HepG2 (cell line): ENCODE measurements around the gene PML. TPM values are rescaled to one million over a fixed set of nuclear protein-coding genes. Genes with fewer than 3 reads are reported as not detected.
A peak's percentile ranks its signal among the peaks of the same experiment; 100 is the strongest.

Source experiments
- ADNP ChIP-seq: sonication (generic); formaldehyde crosslinking; IDR thresholded peaks from 2 replicates; pipeline ENCODE4 v1.4.0; 2020; ENCODE audit warnings: missing genetic modification reagents
- AKAP8 ChIP-seq: sonication (generic); formaldehyde crosslinking; IDR thresholded peaks from 2 replicates; pipeline ENCODE4 v1.5.1; 2020; ENCODE audit warnings: mild to moderate bottlenecking, missing genetic modification reagents
- CHD2 ChIP-seq: IDR thresholded peaks from 2 replicates; pipeline ENCODE4 v1.6.1; 2011; ENCODE audit warnings: low read depth, low read length, improper control_type of control experiment
- HDAC2 ChIP-seq: sonication (generic); formaldehyde crosslinking; IDR thresholded peaks from 2 replicates; pipeline ENCODE4 v1.4.0; 2020; ENCODE audit warnings: missing genetic modification reagents
- HMGA1 ChIP-seq: sonication (generic); formaldehyde crosslinking; conservative IDR thresholded peaks from 2 replicates; pipeline ENCODE4 v1.4.0; 2020; ENCODE audit warnings: missing genetic modification reagents
- NFIC ChIP-seq: IDR thresholded peaks from 2 replicates; pipeline ENCODE4 v1.6.1; 2012; ENCODE audit warnings: mild to moderate bottlenecking, low read length, inconsistent platforms
- PAF1 ChIP-seq: IDR thresholded peaks from 2 replicates; pipeline ENCODE4 v1.6.1; 2016; ENCODE audit warnings: missing genetic modification reagents, missing compliant biosample characterization
- PCBP1 ChIP-seq: fragments of 200-400 bp; formaldehyde crosslinking; IDR thresholded peaks from 2 replicates; pipeline ENCODE4 v1.6.1; 2017; ENCODE audit warnings: mild to moderate bottlenecking, low read depth, low read length, borderline replicate concordance
- POLR2G ChIP-seq: fragments of 200-400 bp; formaldehyde crosslinking; IDR thresholded peaks from 2 replicates; pipeline ENCODE4 v1.6.1; 2018; ENCODE audit warnings: mild to moderate bottlenecking, low read depth, low read length, moderate library complexity
- RXRA ChIP-seq: sonication (generic); formaldehyde crosslinking; IDR thresholded peaks from 2 replicates; pipeline ENCODE4 v1.5.1; 2020; ENCODE audit warnings: missing genetic modification reagents
- TP53 ChIP-seq: sonication (generic); formaldehyde crosslinking; conservative IDR thresholded peaks from 2 replicates; pipeline ENCODE4 v1.4.0; 2020; ENCODE audit warnings: missing genetic modification reagents
- YEATS2 ChIP-seq: sonication (generic); formaldehyde crosslinking; IDR thresholded peaks from 2 replicates; pipeline ENCODE4 v1.4.0; 2020; ENCODE audit warnings: missing genetic modification reagents, borderline replicate concordance
- ZBTB7B ChIP-seq: sonication (generic); formaldehyde crosslinking; IDR thresholded peaks from 2 replicates; pipeline ENCODE4 v1.4.0; 2020; ENCODE audit warnings: missing genetic modification reagents
- ZFP82 ChIP-seq: sonication (generic); formaldehyde crosslinking; IDR thresholded peaks from 2 replicates; pipeline ENCODE4 v1.5.1; 2020; ENCODE audit warnings: mild to moderate bottlenecking, missing genetic modification reagents, borderline replicate concordance
- ZFP90 ChIP-seq: sonication (generic); formaldehyde crosslinking; IDR thresholded peaks from 2 replicates; pipeline ENCODE4 v1.8.0; 2022; ENCODE audit warnings: missing genetic modification reagents, mild to moderate bottlenecking, inconsistent platforms, borderline replicate concordance
- ZIK1 ChIP-seq: sonication (generic); formaldehyde crosslinking; IDR thresholded peaks from 2 replicates; pipeline ENCODE4 v1.5.0; 2020; ENCODE audit warnings: mild to moderate bottlenecking, low read depth, missing genetic modification reagents, borderline replicate concordance
- ZNF232 ChIP-seq: sonication (generic); formaldehyde crosslinking; IDR thresholded peaks from 2 replicates; pipeline ENCODE4 v1.4.0; 2020; ENCODE audit warnings: missing genetic modification reagents, borderline replicate concordance
- ZNF24 ChIP-seq: fragments of 450-650 bp; IDR thresholded peaks from 2 replicates; pipeline ENCODE4 v1.6.1; 2017; ENCODE audit warnings: antibody characterized with exemption, mild to moderate bottlenecking
- ZNF746 ChIP-seq: sonication (generic); formaldehyde crosslinking; IDR thresholded peaks from 2 replicates; pipeline ENCODE4 v1.8.0; 2022; ENCODE audit warnings: mild to moderate bottlenecking, missing genetic modification reagents
- ZNF879 ChIP-seq: sonication (generic); formaldehyde crosslinking; IDR thresholded peaks from 2 replicates; pipeline ENCODE4 v1.8.1; 2023; ENCODE audit warnings: missing genetic modification reagents
- polyA plus RNA-seq, 8 experiments: library from polyadenylated mRNA; depleted of rRNA in 3 of 8; stranded (reverse) in 7 of 8; unstranded in 1 of 8; fragments of >200 nt; fragmentation: Illumina TruSeq in 4 of 8; extraction: Trizol in 4 of 8; gene quantifications; 2 replicates each; pipeline versions ENCODE4 v1.2.1 to v1.2.3, GENCODE V29; 2011 to 2016; ENCODE audit warnings: low read depth in 4 of 8, missing spikeins in 1 of 8, mixed read lengths in 1 of 8; ENCODE audit not compliant: insufficient read depth in 1 of 8
- total RNA-seq, 5 experiments: library from RNA; depleted of rRNA; stranded (reverse); fragments of >200 nt; fragmentation: Illumina TruSeq; extraction: Trizol; gene quantifications; 2 replicates each; pipeline ENCODE4 v1.2.3, GENCODE V29; 2016; ENCODE audit warnings: low read depth in 1 of 5
- TF ChIP-seq, protein P1 (sequence below): sonication (generic); formaldehyde crosslinking; IDR thresholded peaks from 2 replicates; pipeline ENCODE4 v1.4.0; 2020; ENCODE audit warnings: missing genetic modification reagents
- TF ChIP-seq, protein P2 (sequence below): sonication (generic); formaldehyde crosslinking; IDR thresholded peaks from 2 replicates; pipeline ENCODE4 v1.4.0; 2020; ENCODE audit warnings: mild to moderate bottlenecking, missing genetic modification reagents
- TF ChIP-seq, protein P3 (sequence below): sonication (generic); formaldehyde crosslinking; IDR thresholded peaks from 2 replicates; pipeline ENCODE4 v1.8.1; 2023; ENCODE audit warnings: mild to moderate bottlenecking, moderate library complexity, missing genetic modification reagents

The PML gene
- total and polyA plus RNA-seq, 2 of the 13 experiments (the other 11 are each of a cell fraction or from before 2014, with no cell fraction given) = 2.9 to 3.9 TPM

DNA sequence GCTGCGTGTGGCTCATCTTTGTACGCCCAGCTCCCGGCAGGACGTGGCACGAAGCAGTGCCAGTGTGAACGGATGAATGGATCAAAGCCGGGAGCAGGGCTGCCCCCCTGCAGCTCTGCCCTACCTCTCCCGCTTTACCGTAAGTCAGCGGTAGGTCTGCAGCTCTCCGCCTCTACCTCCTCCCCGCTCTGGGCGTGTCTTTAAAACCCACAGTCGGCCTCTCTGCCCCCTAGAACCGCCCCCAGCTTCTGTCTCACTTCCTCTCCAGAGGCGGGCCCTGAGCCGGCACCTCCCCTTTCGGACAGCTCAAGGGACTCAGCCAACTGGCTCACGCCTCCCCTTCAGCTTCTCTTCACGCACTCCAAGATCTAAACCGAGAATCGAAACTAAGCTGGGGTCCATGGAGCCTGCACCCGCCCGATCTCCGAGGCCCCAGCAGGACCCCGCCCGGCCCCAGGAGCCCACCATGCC, at the start of gene PML (continued):
- TF ChIP-seq NFIC (no peak), ZNF879 (CRISPR knock-in tag) (no peak), HMGA1 (CRISPR knock-in tag) (no peak), RXRA (CRISPR knock-in tag) (no peak), ZNF24 (no peak), HDAC2 (CRISPR knock-in tag) (no peak; the same call in 1 of the 2 replicates), TP53 (CRISPR knock-in tag) (no peak), ADNP (CRISPR knock-in tag) (no peak), ZFP82 (no peak), ZNF232 (no peak), ZFP90 (CRISPR knock-in tag) (peak; percentile 7; the same call in 1 of the 2 replicates), POLR2G (peak; percentile 71), ZBTB7B (CRISPR knock-in tag) (peak; percentile 52), CHD2 (no peak), YEATS2 (CRISPR knock-in tag) (peak; percentile 36; the same call in 1 of the 2 replicates), PAF1 (CRISPR knock-in tag) (no peak), ZIK1 (CRISPR knock-in tag) (no peak), AKAP8 (CRISPR knock-in tag) (no peak), PCBP1 (no peak), ZNF746 (CRISPR knock-in tag) (no peak)
- TF ChIP-seq, protein P1, sequence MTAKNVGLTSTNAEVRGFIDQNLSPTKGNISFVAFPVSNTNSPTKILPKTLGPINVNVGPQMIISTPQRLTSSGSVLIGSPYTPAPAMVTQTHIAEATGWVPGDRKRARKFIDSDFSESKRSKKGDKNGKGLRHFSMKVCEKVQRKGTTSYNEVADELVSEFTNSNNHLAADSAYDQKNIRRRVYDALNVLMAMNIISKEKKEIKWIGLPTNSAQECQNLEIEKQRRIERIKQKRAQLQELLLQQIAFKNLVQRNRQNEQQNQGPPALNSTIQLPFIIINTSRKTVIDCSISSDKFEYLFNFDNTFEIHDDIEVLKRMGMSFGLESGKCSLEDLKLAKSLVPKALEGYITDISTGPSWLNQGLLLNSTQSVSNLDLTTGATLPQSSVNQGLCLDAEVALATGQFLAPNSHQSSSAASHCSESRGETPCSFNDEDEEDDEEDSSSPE = peak; percentile 30; the same call in 1 of the 2 replicates
- TF ChIP-seq, protein P2, sequence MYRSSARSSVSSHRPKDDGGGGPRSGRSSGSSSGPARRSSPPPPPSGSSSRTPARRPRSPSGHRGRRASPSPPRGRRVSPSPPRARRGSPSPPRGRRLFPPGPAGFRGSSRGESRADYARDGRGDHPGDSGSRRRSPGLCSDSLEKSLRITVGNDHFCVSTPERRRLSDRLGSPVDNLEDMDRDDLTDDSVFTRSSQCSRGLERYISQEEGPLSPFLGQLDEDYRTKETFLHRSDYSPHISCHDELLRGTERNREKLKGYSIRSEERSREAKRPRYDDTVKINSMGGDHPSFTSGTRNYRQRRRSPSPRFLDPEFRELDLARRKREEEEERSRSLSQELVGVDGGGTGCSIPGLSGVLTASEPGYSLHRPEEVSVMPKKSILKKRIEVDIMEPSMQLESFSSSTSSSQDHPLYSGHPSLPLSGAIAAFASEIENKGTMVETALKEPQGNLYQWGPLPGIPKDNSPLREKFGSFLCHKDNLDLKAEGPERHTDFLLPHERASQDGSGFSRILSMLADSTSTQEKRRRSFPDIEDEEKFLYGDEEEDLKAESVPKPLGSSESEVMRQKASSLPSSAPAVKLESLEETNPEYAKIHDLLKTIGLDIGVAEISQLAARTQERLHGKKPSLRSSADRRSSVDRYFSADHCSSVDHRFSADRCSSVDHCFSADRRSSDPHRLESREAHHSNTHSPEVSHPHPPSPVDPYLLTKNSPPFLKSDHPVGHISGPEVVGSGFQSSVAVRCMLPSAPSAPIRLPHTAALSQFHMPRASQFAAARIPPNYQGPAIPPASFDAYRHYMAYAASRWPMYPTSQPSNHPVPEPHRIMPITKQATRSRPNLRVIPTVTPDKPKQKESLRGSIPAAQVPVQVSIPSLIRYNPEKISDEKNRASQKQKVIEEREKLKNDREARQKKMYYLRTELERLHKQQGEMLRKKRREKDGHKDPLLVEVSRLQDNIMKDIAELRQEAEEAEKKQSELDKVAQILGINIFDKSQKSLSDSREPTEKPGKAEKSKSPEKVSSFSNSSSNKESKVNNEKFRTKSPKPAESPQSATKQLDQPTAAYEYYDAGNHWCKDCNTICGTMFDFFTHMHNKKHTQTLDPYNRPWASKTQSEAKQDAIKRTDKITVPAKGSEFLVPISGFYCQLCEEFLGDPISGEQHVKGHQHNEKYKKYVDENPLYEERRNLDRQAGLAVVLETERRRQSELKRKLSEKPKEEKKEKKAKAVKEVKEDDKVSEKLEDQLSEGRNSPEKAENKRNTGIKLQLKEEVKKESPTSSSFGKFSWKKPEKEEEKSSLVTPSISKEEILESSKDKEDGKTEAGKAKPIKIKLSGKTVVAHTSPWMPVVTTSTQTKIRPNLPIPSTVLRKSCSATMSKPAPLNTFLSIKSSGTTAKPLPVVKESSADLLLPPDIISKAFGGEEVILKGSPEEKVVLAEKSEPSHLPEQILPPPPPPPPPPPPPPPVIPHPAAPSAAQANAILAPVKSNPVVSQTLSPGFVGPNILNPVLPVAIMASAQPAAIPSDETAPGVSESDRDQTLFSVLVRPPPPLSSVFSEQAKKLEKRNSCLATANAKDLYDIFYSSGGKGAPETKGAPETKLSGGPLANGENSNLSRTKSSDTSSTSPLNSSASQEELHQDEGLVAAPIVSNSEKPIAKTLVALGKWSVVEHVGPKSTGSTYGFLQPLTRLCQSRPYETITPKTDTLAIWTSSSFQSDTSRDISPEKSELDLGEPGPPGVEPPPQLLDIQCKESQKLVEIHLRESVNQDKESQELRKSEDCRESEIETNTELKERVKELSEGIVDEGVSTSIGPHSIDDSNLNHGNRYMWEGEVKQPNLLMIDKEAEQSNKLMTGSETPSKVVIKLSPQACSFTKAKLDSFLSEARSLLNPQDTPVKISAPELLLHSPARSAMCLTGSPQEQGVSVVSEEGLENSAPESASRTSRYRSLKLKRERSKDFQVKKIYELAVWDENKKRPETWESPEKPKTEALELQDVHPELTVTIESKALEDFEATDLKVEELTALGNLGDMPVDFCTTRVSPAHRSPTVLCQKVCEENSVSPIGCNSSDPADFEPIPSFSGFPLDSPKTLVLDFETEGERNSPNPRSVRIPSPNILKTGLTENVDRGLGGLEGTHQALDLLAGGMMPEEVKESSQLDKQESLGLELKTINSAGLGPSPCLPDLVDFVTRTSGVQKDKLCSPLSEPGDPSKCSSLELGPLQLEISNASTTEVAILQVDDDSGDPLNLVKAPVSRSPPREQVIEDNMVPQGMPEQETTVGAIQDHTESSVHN (CRISPR knock-in tag) = no peak
- TF ChIP-seq, protein P3, sequence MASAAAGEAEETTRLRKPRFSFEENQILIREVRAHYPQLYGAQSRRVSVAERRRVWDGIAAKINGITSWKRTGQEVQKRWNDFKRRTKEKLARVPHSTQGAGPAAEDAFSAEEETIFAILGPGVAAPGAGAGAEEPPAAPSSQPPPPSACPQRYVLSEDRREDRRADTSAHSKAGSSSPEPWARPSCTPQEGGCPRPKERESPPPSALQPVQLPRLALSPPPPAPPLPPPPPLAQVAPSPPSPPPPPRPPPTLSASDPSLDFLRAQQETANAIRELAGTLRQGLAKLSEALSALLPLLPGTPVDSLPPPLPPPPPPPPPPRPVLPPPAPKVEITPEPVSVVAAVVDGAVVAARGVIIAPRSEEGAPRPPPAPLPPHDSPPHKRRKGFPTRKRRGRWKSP = no peak
